K562 (cell line): ENCODE data around the gene ATP5MC3. TPM values are rescaled to one million over a fixed set of nuclear protein-coding genes. Genes with fewer than 3 reads are reported as not detected.

ENCODE experiments used
- C11orf30 ChIP-seq: fragments of 450-650 bp; IDR thresholded peaks from 2 replicates; pipeline ENCODE4 v1.6.1; 2016; ENCODE audit warnings: low read depth, mild to moderate bottlenecking
- CREB1 ChIP-seq, 2 experiments: sonication (generic) in 1 of 2; formaldehyde crosslinking in 1 of 2; IDR thresholded peaks; 2 replicates each; pipeline versions ENCODE4 v1.6.1 to v1.8.0; 2012 to 2022; ENCODE audit warnings: inconsistent platforms in 1 of 2, mild to moderate bottlenecking in 1 of 2, missing genetic modification reagents in 1 of 2, moderate library complexity in 1 of 2
- GATAD2A ChIP-seq: fragments of 450-650 bp; IDR thresholded peaks from 2 replicates; pipeline ENCODE4 v1.6.1; 2017
- JUND ChIP-seq, 2 experiments: IDR thresholded peaks; 2 replicates in 1 of 2; 3 replicates in 1 of 2; pipeline ENCODE4 v1.6.1; 2011; ENCODE audit warnings: borderline replicate concordance in 2 of 2, low read depth in 2 of 2, low read length in 2 of 2, improper control_type of control experiment in 1 of 2, missing biosample characterization in 1 of 2, missing genetic modification characterization in 1 of 2, missing genetic modification reagents in 1 of 2
- MAFF ChIP-seq: IDR thresholded peaks from 2 replicates; pipeline ENCODE4 v1.6.1; 2012; ENCODE audit warnings: low read length, improper control_type of control experiment
- MEIS2 ChIP-seq: fragments of 450-650 bp; IDR thresholded peaks from 2 replicates; pipeline ENCODE4 v1.6.1; 2014; ENCODE audit warnings: mild to moderate bottlenecking; ENCODE audit not compliant: partially characterized antibody
- NR2C1 ChIP-seq, 2 experiments: fragments of 450-650 bp; IDR thresholded peaks; 2 replicates each; pipeline ENCODE4 v1.6.1; 2017; ENCODE audit warnings: mild to moderate bottlenecking in 2 of 2, antibody characterized with exemption in 1 of 2, inconsistent platforms in 1 of 2, missing compliant biosample characterization in 1 of 2, missing genetic modification characterization in 1 of 2
- PHF20 ChIP-seq: fragments of 450-650 bp; IDR thresholded peaks from 2 replicates; pipeline ENCODE4 v1.6.1; 2018; ENCODE audit not compliant: partially characterized antibody
- POLR3A ChIP-seq: IDR thresholded peaks from 2 replicates; pipeline ENCODE4 v1.6.1; 2011; ENCODE audit warnings: borderline replicate concordance, mild to moderate bottlenecking, moderate library complexity; ENCODE audit not compliant: insufficient read length, insufficient read depth; ENCODE audit errors: extremely low read depth
- RAD21 ChIP-seq, 2 experiments: fragments of 250-450 bp in 1 of 2; fragments of 450-650 bp in 1 of 2; sonication (Bioruptor Pico) in 1 of 2; formaldehyde crosslinking in 1 of 2; IDR thresholded peaks in 1 of 2; conservative IDR thresholded peaks in 1 of 2; 2 replicates each; pipeline versions ENCODE4 v1.4.0 to v1.8.0; 2020 to 2022; ENCODE audit warnings: mild to moderate bottlenecking in 2 of 2, moderate library complexity in 1 of 2
- RBBP5 ChIP-seq: fragments of 200-600 bp; sonication (generic); IDR thresholded peaks from 2 replicates; pipeline ENCODE4 v1.6.1; 2012; ENCODE audit warnings: borderline replicate concordance, mild to moderate bottlenecking, low read length, control low read depth, inconsistent platforms; ENCODE audit not compliant: insufficient read depth, poor library complexity, severe bottlenecking
- SIN3A ChIP-seq, 2 experiments: fragments of 150-350 bp in 1 of 2; IDR thresholded peaks; 2 replicates each; pipeline ENCODE4 v1.6.1; 2011 to 2016; ENCODE audit warnings: borderline replicate concordance in 2 of 2, low read depth in 2 of 2, low read length in 2 of 2, mild to moderate bottlenecking in 2 of 2, moderate library complexity in 2 of 2; ENCODE audit not compliant: control insufficient read depth in 1 of 2
- SPI1 ChIP-seq: IDR thresholded peaks from 2 replicates; pipeline ENCODE4 v1.6.1; 2011; ENCODE audit warnings: low read depth, low read length, control low read depth, borderline replicate concordance
- STAG1 ChIP-seq: sonication (generic); formaldehyde crosslinking; IDR thresholded peaks from 2 replicates; pipeline ENCODE4 v1.5.0; 2020; ENCODE audit warnings: missing genetic modification reagents, borderline replicate concordance
- STAT5A ChIP-seq: IDR thresholded peaks from 2 replicates; pipeline ENCODE4 v1.6.1; 2012; ENCODE audit warnings: low read length, inconsistent platforms, borderline replicate concordance
- TAF15 ChIP-seq: fragments of 200-400 bp; formaldehyde crosslinking; IDR thresholded peaks from 2 replicates; pipeline ENCODE4 v1.6.1; 2017; ENCODE audit warnings: mild to moderate bottlenecking, low read depth, low read length, moderate library complexity
- TOE1 ChIP-seq, 2 experiments: fragments of 450-650 bp in 1 of 2; sonication (generic) in 1 of 2; formaldehyde crosslinking in 1 of 2; IDR thresholded peaks; 2 replicates each; pipeline versions ENCODE4 v1.7.1 to v1.8.0; 2016 to 2022; ENCODE audit warnings: borderline replicate concordance in 2 of 2, mild to moderate bottlenecking in 2 of 2, antibody characterized with exemption in 1 of 2, inconsistent platforms in 1 of 2, low read depth in 1 of 2, missing genetic modification reagents in 1 of 2, moderate library complexity in 1 of 2
- ZNF146 ChIP-seq: IDR thresholded peaks from one replicate; pipeline ENCODE4 v1.6.1; 2018; ENCODE audit warnings: missing compliant biosample characterization; ENCODE audit not compliant: unreplicated experiment
- polyA plus RNA-seq, 8 experiments: library from polyadenylated mRNA; depleted of rRNA in 4 of 8; stranded (reverse) in 5 of 8; unstranded in 3 of 8; fragments of >200 nt; fragmentation: Nextera tagmentation in 2 of 8; fragmentation: Illumina TruSeq in 1 of 8; extraction: Ambion mirVana in 2 of 8; extraction: Trizol in 1 of 8; gene quantifications; 2 replicates each; pipeline versions ENCODE4 v1.2.1 to v1.2.3, GENCODE V29; 2011 to 2014; ENCODE audit warnings: inconsistent platforms in 1 of 8, missing spikeins in 1 of 8
- total RNA-seq, 7 experiments: library from RNA; depleted of rRNA in 6 of 7; stranded (reverse); fragments of >200 nt in 6 of 7; fragmentation: Illumina TruSeq in 2 of 7; extraction: Trizol in 2 of 7; gene quantifications; 2 replicates each; pipeline versions ENCODE4 v1.2.1 to v1.2.3, GENCODE V29; 2011 to 2021; ENCODE audit warnings: low replicate concordance in 1 of 7
- TF ChIP-seq, protein P1 (sequence below): fragments of 450-650 bp; formaldehyde crosslinking; conservative IDR thresholded peaks from 2 replicates; pipeline ENCODE4 v1.4.0; 2022; ENCODE audit warnings: mild to moderate bottlenecking, missing genetic modification characterization
- TF ChIP-seq, protein P2 (sequence below): IDR thresholded peaks from 2 replicates; pipeline ENCODE4 v1.6.1; 2011; ENCODE audit not compliant: insufficient read length; ENCODE audit errors: extremely low read depth
- TF ChIP-seq, protein P3 (sequence below): fragments of 200-800 bp; sonication (Bioruptor generic); IDR thresholded peaks from 2 replicates; pipeline ENCODE4 v1.6.1; 2017; ENCODE audit warnings: missing genetic modification characterization, missing compliant biosample characterization

The ATP5MC3 gene
- total and polyA plus RNA-seq, 9 of the 15 experiments (the other 6 are each of a cell fraction or from before 2014, with no cell fraction given), result 423 to 2,565 (median 1,012) TPM

DNA sequence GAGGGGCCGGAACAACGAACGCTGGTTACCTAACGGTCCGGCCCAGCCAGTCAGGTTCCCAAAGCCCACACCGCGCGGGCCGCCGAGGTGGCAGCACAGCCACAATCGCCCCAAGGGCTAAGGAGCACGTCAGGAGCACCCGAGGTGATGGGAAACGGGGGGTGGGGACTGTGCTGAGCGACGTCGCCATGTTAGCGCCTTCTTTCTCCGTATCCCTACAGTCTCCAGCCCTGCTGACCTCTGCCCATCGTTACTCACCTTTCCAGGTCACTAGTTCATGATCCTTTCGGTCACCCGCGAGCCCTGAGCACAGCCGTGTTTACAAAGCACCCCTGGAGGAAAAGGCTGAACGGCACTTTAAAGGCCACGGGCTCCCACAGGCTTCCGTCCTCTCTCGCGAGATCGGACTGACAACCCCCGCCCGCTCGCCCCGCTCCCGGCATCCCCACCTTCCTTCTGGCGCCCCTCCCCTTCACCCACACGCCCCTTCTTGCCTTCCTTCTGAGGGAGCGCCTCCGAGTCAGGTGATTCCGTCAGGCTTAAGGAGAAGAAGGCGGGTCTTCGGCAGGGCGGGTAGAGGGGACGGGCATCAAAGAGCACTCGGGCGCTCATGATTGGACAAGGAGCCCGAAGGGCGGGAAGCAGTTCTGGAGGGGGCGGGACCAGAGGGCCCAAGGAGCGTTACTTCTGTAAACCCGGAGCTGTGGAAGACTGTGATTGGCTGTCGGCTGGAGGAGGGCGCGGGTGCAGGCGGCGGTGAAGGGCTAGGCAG, 13.5 kb downstream of the ATP5MC3 start, which contains the start of gene ATF2 (continued):
- peak; percentile 91 to 92; a peak in 3 of 4 replicates for TF ChIP-seq SIN3A (IDR thresholded peaks at IDR 0.05; ENCODE audit: borderline replicate concordance in 2 of 2, control insufficient read depth in 1 of 2, low read depth in 2 of 2, low read length in 2 of 2)
- TF ChIP-seq GATAD2A, result 0 out of 2 replicates have a peak, but pooled peaks have one; percentile 0
- no peak for TF ChIP-seq STAG1 (CRISPR knock-in tag)
- TF ChIP-seq C11orf30, result peak; percentile 73
- TF ChIP-seq STAT5A, result peak; percentile 33; the same call in 1 of the 2 replicates
- 0 out of 2 replicates have a peak, but pooled peaks have one; percentile 0 for TF ChIP-seq SPI1
- TF ChIP-seq MAFF, result peak; percentile 69; the same call in 1 of the 2 replicates
- TF ChIP-seq RBBP5, result peak; percentile 87
- TF ChIP-seq TOE1 (IDR thresholded peaks at IDR 0.05; ENCODE audit: borderline replicate concordance), result peak; percentile 88
- peak; percentile 98 for TF ChIP-seq TOE1 (CRISPR knock-in tag; IDR thresholded peaks at IDR 0.05; ENCODE audit: borderline replicate concordance, low read depth)
- TF ChIP-seq ZNF146 (CRISPR knock-in tag), result no peak
- no peak for TF ChIP-seq POLR3A
- TF ChIP-seq, protein P1, sequence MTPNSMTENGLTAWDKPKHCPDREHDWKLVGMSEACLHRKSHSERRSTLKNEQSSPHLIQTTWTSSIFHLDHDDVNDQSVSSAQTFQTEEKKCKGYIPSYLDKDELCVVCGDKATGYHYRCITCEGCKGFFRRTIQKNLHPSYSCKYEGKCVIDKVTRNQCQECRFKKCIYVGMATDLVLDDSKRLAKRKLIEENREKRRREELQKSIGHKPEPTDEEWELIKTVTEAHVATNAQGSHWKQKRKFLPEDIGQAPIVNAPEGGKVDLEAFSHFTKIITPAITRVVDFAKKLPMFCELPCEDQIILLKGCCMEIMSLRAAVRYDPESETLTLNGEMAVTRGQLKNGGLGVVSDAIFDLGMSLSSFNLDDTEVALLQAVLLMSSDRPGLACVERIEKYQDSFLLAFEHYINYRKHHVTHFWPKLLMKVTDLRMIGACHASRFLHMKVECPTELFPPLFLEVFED (CRISPR knock-in tag), result peak; percentile 75; the same call in 1 of the 2 replicates
- peak; percentile 61; the same call in 1 of the 2 replicates for TF ChIP-seq NR2C1 (IDR thresholded peaks at IDR 0.05)
- peak; percentile 55; the same call in 1 of the 2 replicates for TF ChIP-seq NR2C1 (tag; IDR thresholded peaks at IDR 0.05)
- TF ChIP-seq PHF20, result peak; percentile 69
- TF ChIP-seq, protein P2, sequence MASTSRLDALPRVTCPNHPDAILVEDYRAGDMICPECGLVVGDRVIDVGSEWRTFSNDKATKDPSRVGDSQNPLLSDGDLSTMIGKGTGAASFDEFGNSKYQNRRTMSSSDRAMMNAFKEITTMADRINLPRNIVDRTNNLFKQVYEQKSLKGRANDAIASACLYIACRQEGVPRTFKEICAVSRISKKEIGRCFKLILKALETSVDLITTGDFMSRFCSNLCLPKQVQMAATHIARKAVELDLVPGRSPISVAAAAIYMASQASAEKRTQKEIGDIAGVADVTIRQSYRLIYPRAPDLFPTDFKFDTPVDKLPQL, result no peak
- no peak for TF ChIP-seq RAD21 (CRISPR knock-in tag; conservative IDR thresholded peaks at IDR 0.05 in 1 of 2, IDR thresholded peaks at IDR 0.05 in 1 of 2)
- TF ChIP-seq MEIS2, result no peak
- TF ChIP-seq, protein P3, sequence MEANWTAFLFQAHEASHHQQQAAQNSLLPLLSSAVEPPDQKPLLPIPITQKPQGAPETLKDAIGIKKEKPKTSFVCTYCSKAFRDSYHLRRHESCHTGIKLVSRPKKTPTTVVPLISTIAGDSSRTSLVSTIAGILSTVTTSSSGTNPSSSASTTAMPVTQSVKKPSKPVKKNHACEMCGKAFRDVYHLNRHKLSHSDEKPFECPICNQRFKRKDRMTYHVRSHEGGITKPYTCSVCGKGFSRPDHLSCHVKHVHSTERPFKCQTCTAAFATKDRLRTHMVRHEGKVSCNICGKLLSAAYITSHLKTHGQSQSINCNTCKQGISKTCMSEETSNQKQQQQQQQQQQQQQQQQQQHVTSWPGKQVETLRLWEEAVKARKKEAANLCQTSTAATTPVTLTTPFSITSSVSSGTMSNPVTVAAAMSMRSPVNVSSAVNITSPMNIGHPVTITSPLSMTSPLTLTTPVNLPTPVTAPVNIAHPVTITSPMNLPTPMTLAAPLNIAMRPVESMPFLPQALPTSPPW, result peak; percentile 99
- TF ChIP-seq TAF15, result no peak
- peak; percentile 19; the same call in 1 of the 2 replicates for TF ChIP-seq JUND (IDR thresholded peaks at IDR 0.05; ENCODE audit: borderline replicate concordance, low read depth, low read length)
- TF ChIP-seq JUND (tag; IDR thresholded peaks at IDR 0.05; ENCODE audit: borderline replicate concordance, low read depth, low read length), result no peak; the same call in 1 of the 3 replicates
- peak; percentile 11 for TF ChIP-seq CREB1 (IDR thresholded peaks at IDR 0.05)
- peak; percentile 46 for TF ChIP-seq CREB1 (CRISPR knock-in tag; IDR thresholded peaks at IDR 0.05)
